ENCODE results near the gene NUP62CL.

DNA sequence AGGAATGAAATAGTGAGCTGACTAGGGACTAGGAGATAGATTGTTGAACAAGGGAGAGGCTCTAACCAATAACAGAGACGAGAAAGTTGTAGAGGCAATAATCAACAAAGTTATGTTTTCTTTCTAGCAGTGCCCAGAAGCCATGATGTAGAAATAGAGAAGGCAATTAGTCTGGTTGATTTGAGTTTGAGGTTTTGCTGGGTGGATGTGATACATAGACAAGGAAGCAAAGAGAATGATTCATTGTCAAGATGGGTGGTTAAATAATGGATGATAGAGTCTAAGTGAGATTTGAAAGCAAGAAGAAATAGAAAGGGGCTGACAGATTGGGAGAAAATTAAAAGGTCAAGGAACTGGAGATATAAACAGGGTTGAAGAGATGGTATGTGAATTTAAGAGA is 98.8 kb downstream of the NUP62CL start:
- TF ChIP-seq, protein P1, sequence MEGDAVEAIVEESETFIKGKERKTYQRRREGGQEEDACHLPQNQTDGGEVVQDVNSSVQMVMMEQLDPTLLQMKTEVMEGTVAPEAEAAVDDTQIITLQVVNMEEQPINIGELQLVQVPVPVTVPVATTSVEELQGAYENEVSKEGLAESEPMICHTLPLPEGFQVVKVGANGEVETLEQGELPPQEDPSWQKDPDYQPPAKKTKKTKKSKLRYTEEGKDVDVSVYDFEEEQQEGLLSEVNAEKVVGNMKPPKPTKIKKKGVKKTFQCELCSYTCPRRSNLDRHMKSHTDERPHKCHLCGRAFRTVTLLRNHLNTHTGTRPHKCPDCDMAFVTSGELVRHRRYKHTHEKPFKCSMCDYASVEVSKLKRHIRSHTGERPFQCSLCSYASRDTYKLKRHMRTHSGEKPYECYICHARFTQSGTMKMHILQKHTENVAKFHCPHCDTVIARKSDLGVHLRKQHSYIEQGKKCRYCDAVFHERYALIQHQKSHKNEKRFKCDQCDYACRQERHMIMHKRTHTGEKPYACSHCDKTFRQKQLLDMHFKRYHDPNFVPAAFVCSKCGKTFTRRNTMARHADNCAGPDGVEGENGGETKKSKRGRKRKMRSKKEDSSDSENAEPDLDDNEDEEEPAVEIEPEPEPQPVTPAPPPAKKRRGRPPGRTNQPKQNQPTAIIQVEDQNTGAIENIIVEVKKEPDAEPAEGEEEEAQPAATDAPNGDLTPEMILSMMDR (IDR thresholded peaks at IDR 0.05): no peak
- TF ChIP-seq POLR2A (IDR thresholded peaks at IDR 0.05): no peak

Measured in lower leg skin (tissue), 3 donors.